Stimulated activated CD4-positive, alpha-beta T cell treated with anti-CD3 and anti-CD28 coated beads, Interleukin-1b, Interleukin-23, amount 100 ng/mL, for 1 hour (primary cell): ENCODE data around the gene SDHB.

Source experiments
- DNase-seq, 2 donors: peaks; one replicate each; pipeline ENCODE4 v3.0.0-alpha.2; 2020; ENCODE audit warnings: low read depth in 2 of 2

The SDHB gene

GRCh38 chr1:16986560-16986959 is 67.3 kb downstream of the SDHB start:
- DNase-seq: no peak

- DNase-seq: no peak
Measured at GRCh38 chr1:16986113-16986512, 67.7 kb downstream of the SDHB start.

GRCh38 chr1:16984717-16985116 is 69.1 kb downstream of the SDHB start:
- DNase-seq: no peak

- DNase-seq: no peak
Measured at GRCh38 chr1:16983649-16984048, 70.2 kb downstream of the SDHB start.

- DNase-seq: no peak
Measured at GRCh38 chr1:16982902-16983301, 70.9 kb downstream of the SDHB start.

- no peak for DNase-seq
Measured at GRCh38 chr1:16981269-16981849, 72.5 kb downstream of the SDHB start.

GRCh38 chr1:16980473-16981268 is 73.2 kb downstream of the SDHB start, which contains the start of gene MFAP2:
MFAP2 (minus strand) TSS chr1:16980620; CDS start chr1:16978273, 2,347 bp downstream.
- no peak for DNase-seq

GRCh38 chr1:16979475-16980327 is 74.1 kb downstream of the SDHB start:
- DNase-seq: no peak

GRCh38 chr1:16978567-16979474 is 75.0 kb downstream of the SDHB start:
- DNase-seq: no peak

GRCh38 chr1:16978139-16978538 is 75.7 kb downstream of the SDHB start:
- no peak for DNase-seq

GRCh38 chr1:16977377-16977776 is 76.5 kb downstream of the SDHB start:
- no peak for DNase-seq

GRCh38 chr1:16976966-16977365 is 76.9 kb downstream of the SDHB start:
- no peak for DNase-seq

- DNase-seq: no peak
Measured at GRCh38 chr1:16975838-16976237, 78.0 kb downstream of the SDHB start.

GRCh38 chr1:16975211-16975610 is 78.6 kb downstream of the SDHB start:
- no peak for DNase-seq

GRCh38 chr1:16973215-16973614 is 80.6 kb downstream of the SDHB start:
- no peak for DNase-seq

GRCh38 chr1:16972189-16972895 is 81.5 kb downstream of the SDHB start:
- no peak for DNase-seq

- no peak for DNase-seq
Measured at GRCh38 chr1:16971341-16972188, 82.3 kb downstream of the SDHB start.

- no peak for DNase-seq
Measured at GRCh38 chr1:16970132-16970910, 83.5 kb downstream of the SDHB start.

- DNase-seq: no peak
Measured at GRCh38 chr1:16969651-16970050, 84.2 kb downstream of the SDHB start.
